IgD-negative memory B cell (primary cell): ENCODE data around the gene EIF2B5. TPM values are rescaled to one million over a fixed set of nuclear protein-coding genes. Genes with fewer than 3 reads are reported as not detected.
"Not testable (repeated sequence)": the region's sequence is repeated elsewhere in the genome, so short reads cannot be mapped to it uniquely, and the experiment has no call there.

Experiments
- H3K27ac Mint-ChIP-seq, 3 donors: one replicate each; pipeline ENCODE4 v1.8.0; 2020 to 2022; ENCODE audit warnings: mild to moderate bottlenecking in 3 of 3, mixed read lengths in 3 of 3, moderate library complexity in 1 of 3
- H3K27me3 Mint-ChIP-seq: one replicate; pipeline ENCODE4 v1.8.0; 2021; ENCODE audit warnings: mixed read lengths
- H3K36me3 Mint-ChIP-seq: one replicate; pipeline ENCODE4 v1.8.0; 2020; ENCODE audit warnings: mild to moderate bottlenecking, mixed read lengths
- H3K4me1 Mint-ChIP-seq, 3 donors: one replicate each; pipeline ENCODE4 v1.8.0; 2020 to 2022; ENCODE audit warnings: mixed read lengths in 3 of 3, mild to moderate bottlenecking in 1 of 3
- H3K4me3 Mint-ChIP-seq, 4 donors: one replicate each; pipeline ENCODE4 v1.8.0; 2020 to 2022; ENCODE audit warnings: mild to moderate bottlenecking in 4 of 4, mixed read lengths in 4 of 4, moderate library complexity in 3 of 4
- H3K9me3 Mint-ChIP-seq, 3 donors: one replicate each; pipeline ENCODE4 v1.8.0; 2020 to 2021; ENCODE audit warnings: mixed read lengths in 3 of 3, mild to moderate bottlenecking in 1 of 3
- polyA plus RNA-seq: library from polyadenylated mRNA; unstranded; fragments of 300-500 nt; fragmentation: Illumina TruSeq; gene quantifications from one replicate; pipeline ENCODE4 v1.2.3, GENCODE V29; 2021

Gene EIF2B5
- polyA plus RNA-seq, 1 donor from 2014 or later = 44.5 TPM

GRCh38 chr3:184134746-184135148, 411 bp upstream of the EIF2B5 start:
- peak overlapping the region; percentile 84 to 98 (median 97) for H3K27ac Mint-ChIP-seq
- no peaks in the 10 kb centered on the region for H3K9me3 Mint-ChIP-seq
- peaks cover 21 to 40% (median 25%) of the 10 kb centered on the region in 3 donors for H3K4me1 Mint-ChIP-seq
- H3K36me3 Mint-ChIP-seq = no peaks in the 10 kb centered on the region
- no peaks in the 10 kb centered on the region for H3K27me3 Mint-ChIP-seq
- peak overlapping the region; percentile 96 to 98 (median 96) for H3K4me3 Mint-ChIP-seq

GRCh38 chr3:184135911-184136260, 728 bp downstream of the EIF2B5 start:
- H3K27me3 Mint-ChIP-seq = no peaks in the 10 kb centered on the region
- H3K9me3 Mint-ChIP-seq = no peaks in the 10 kb centered on the region
- H3K27ac Mint-ChIP-seq = peak overlapping the region; percentile 84 to 98 (median 97)
- H3K4me3 Mint-ChIP-seq = peak overlapping the region; percentile 96 to 98 (median 96)
- H3K36me3 Mint-ChIP-seq = peaks cover 2% of the 10 kb centered on the region
- peaks cover 21 to 40% (median 25%) of the 10 kb centered on the region in 3 donors for H3K4me1 Mint-ChIP-seq

- no peak overlapping the region for H3K4me3 Mint-ChIP-seq
- H3K27me3 Mint-ChIP-seq = no peaks in the 10 kb centered on the region
- no peaks in the 10 kb centered on the region for H3K9me3 Mint-ChIP-seq
- peaks cover 19 to 31% (median 23%) of the 10 kb centered on the region in 3 donors for H3K4me1 Mint-ChIP-seq
- H3K36me3 Mint-ChIP-seq = peaks cover 2% of the 10 kb centered on the region
- no peak overlapping the region for H3K27ac Mint-ChIP-seq
These were observed 5.3 kb downstream of the EIF2B5 start for GRCh38 chr3:184140436-184140835.

GRCh38 chr3:184142199-184142598, 7.0 kb downstream of the EIF2B5 start:
- H3K4me3 Mint-ChIP-seq = no peak overlapping the region
- H3K27ac Mint-ChIP-seq = peak overlapping the region in 1 of 3 donors; percentile 47
- no peaks in the 10 kb centered on the region for H3K9me3 Mint-ChIP-seq
- H3K27me3 Mint-ChIP-seq = no peaks in the 10 kb centered on the region
- H3K4me1 Mint-ChIP-seq = peaks cover 5 to 15% (median 10%) of the 10 kb centered on the region in 3 donors
- peaks cover 2% of the 10 kb centered on the region for H3K36me3 Mint-ChIP-seq

- no peaks in the 10 kb centered on the region for H3K9me3 Mint-ChIP-seq
- H3K4me1 Mint-ChIP-seq = peaks cover 3 to 7% (median 6%) of the 10 kb centered on the region in 3 donors
- no peaks in the 10 kb centered on the region for H3K27me3 Mint-ChIP-seq
- no peak overlapping the region for H3K4me3 Mint-ChIP-seq
- H3K27ac Mint-ChIP-seq = peak overlapping the region in 1 of 3 donors; percentile 23
- peaks cover 2% of the 10 kb centered on the region for H3K36me3 Mint-ChIP-seq
These were observed 8.2 kb downstream of the EIF2B5 start for GRCh38 chr3:184143327-184143726.

- Mint-ChIP-seq H3K4me1 (peaks cover 3 to 7% (median 6%) of the 10 kb centered on the region in 3 donors), H3K27me3 (no peaks in the 10 kb centered on the region), H3K9me3 (no peaks in the 10 kb centered on the region), H3K27ac (peak overlapping the region in 1 of 3 donors; percentile 5), H3K4me3 (no peak overlapping the region), H3K36me3 (peaks cover 2% of the 10 kb centered on the region)
These were observed 9.3 kb downstream of the EIF2B5 start for GRCh38 chr3:184144505-184144904.

GRCh38 chr3:184145111-184145524, 10.0 kb downstream of the EIF2B5 start:
- Mint-ChIP-seq H3K4me3 (peak overlapping the region in 1 of 4 donors; percentile 43), H3K4me1 (peaks cover 3 to 7% (median 6%) of the 10 kb centered on the region in 3 donors), H3K36me3 (peaks cover 2% of the 10 kb centered on the region), H3K27ac (peak overlapping the region; percentile 53 to 77 (median 62)), H3K27me3 (no peaks in the 10 kb centered on the region), H3K9me3 (no peaks in the 10 kb centered on the region)

GRCh38 chr3:184145751-184146270, 10.7 kb downstream of the EIF2B5 start:
- Mint-ChIP-seq H3K9me3 (no peaks in the 10 kb centered on the region), H3K27ac (peak overlapping the region in 2 of 3 donors; percentile 62 to 84), H3K4me1 (peaks cover 3 to 7% (median 6%) of the 10 kb centered on the region in 3 donors), H3K4me3 (no peak overlapping the region), H3K36me3 (no peaks in the 10 kb centered on the region), H3K27me3 (no peaks in the 10 kb centered on the region)

GRCh38 chr3:184148076-184148475, 12.9 kb downstream of the EIF2B5 start:
- peaks cover 3 to 7% (median 6%) of the 10 kb centered on the region in 3 donors for H3K4me1 Mint-ChIP-seq

GRCh38 chr3:184149123-184149522, 14.0 kb downstream of the EIF2B5 start:
- no peaks in the 10 kb centered on the region for H3K9me3 Mint-ChIP-seq
- H3K36me3 Mint-ChIP-seq = no peaks in the 10 kb centered on the region
- no peak overlapping the region for H3K27ac Mint-ChIP-seq
- H3K27me3 Mint-ChIP-seq = no peaks in the 10 kb centered on the region
- no peak overlapping the region for H3K4me3 Mint-ChIP-seq
- peaks cover 3 to 10% (median 7%) of the 10 kb centered on the region in 3 donors for H3K4me1 Mint-ChIP-seq

More at GRCh38 chr3:184148076-184148475, 12.9 kb downstream of the EIF2B5 start:
- H3K9me3 Mint-ChIP-seq = no peaks in the 10 kb centered on the region
- H3K27ac Mint-ChIP-seq = peak overlapping the region in 1 of 3 donors; percentile 85
- no peaks in the 10 kb centered on the region for H3K36me3 Mint-ChIP-seq
- H3K27me3 Mint-ChIP-seq = no peaks in the 10 kb centered on the region
- no peak overlapping the region for H3K4me3 Mint-ChIP-seq

GRCh38 chr3:184149770-184150169, 14.6 kb downstream of the EIF2B5 start:
- not testable (repeated sequence) for H3K4me1 Mint-ChIP-seq, H3K9me3 Mint-ChIP-seq, H3K27me3 Mint-ChIP-seq, H3K36me3 Mint-ChIP-seq, H3K27ac Mint-ChIP-seq
- H3K4me3 Mint-ChIP-seq = peak overlapping the region in 1 of 4 donors; percentile 21

GRCh38 chr3:184154885-184155643, 19.9 kb downstream of the EIF2B5 start, which contains the start of gene DVL3:
Gene DVL3, plus strand, starts transcription at chr3:184155377. Its CDS starts 259 bp downstream, at chr3:184155636.
- Mint-ChIP-seq H3K27me3 (no peaks in the 10 kb centered on the region), H3K4me1 (peaks cover 12 to 27% (median 22%) of the 10 kb centered on the region in 3 donors), H3K27ac (peak within 1 kb of the TSS; percentile 85 to 92 (median 90)), H3K9me3 (no peaks in the 10 kb centered on the region), H3K36me3 (peaks cover 2% of the 10 kb centered on the region), H3K4me3 (peak within 1 kb of the TSS; percentile 85 to 97 (median 97))

- Mint-ChIP-seq H3K9me3 (no peaks in the 10 kb centered on the region), H3K4me3 (peak overlapping the region; percentile 85 to 97 (median 97)), H3K27ac (peak overlapping the region; percentile 85 to 92 (median 88)), H3K27me3 (no peaks in the 10 kb centered on the region), H3K4me1 (peaks cover 12 to 31% (median 27%) of the 10 kb centered on the region in 3 donors), H3K36me3 (peaks cover 2% of the 10 kb centered on the region)
These were observed 20.7 kb downstream of the EIF2B5 start for GRCh38 chr3:184155644-184156521.

- Mint-ChIP-seq H3K4me1 (peaks cover 15 to 33% (median 29%) of the 10 kb centered on the region in 3 donors), H3K4me3 (peak overlapping the region; percentile 85 to 97 (median 97)), H3K36me3 (peaks cover 2% of the 10 kb centered on the region), H3K9me3 (no peaks in the 10 kb centered on the region), H3K27ac (peak overlapping the region in 2 of 3 donors; percentile 85 to 92), H3K27me3 (no peaks in the 10 kb centered on the region)
These were observed 21.4 kb downstream of the EIF2B5 start for GRCh38 chr3:184156522-184156955.
